GM12892 (cell line): Measurements from ENCODE around the gene NRF1.
"Not testable (repeated sequence)": the region's sequence is repeated elsewhere in the genome, so short reads cannot be mapped to it uniquely, and the experiment has no call there.

Source experiments
- DNase-seq: peaks from one replicate; pipeline ENCODE4 v3.0.0; 2011; ENCODE audit not compliant: insufficient read length
- FAIRE-seq: peaks from 2 replicates; lab custom pipeline; 2011; peaks lifted over from hg19 to GRCh38; lab: Jason Lieb, UNC
- POLR2A ChIP-seq: IDR thresholded peaks from 2 replicates; pipeline ENCODE4 v1.6.1; 2011; ENCODE audit warnings: low read depth, low read length, control low read depth
- POLR2AphosphoS5 ChIP-seq: IDR thresholded peaks from 2 replicates; pipeline ENCODE4 v1.6.1; 2011; ENCODE audit warnings: low read depth, low read length, control low read depth
- TAF1 ChIP-seq: IDR thresholded peaks from 2 replicates; pipeline ENCODE4 v1.6.1; 2011; ENCODE audit warnings: low read depth, mild to moderate bottlenecking, control low read depth, low read length, borderline replicate concordance

The NRF1 gene

GRCh38 chr7:129789000-129789399, 177.5 kb downstream of the NRF1 start:
- no peak for FAIRE-seq
- TF ChIP-seq POLR2AphosphoS5 = no peak
- TF ChIP-seq TAF1 = no peak
- TF ChIP-seq POLR2A = no peak
- DNase-seq = no peak

GRCh38 chr7:129789652-129790051, 178.1 kb downstream of the NRF1 start:
- no peak for TF ChIP-seq POLR2AphosphoS5
- FAIRE-seq (no peak), DNase-seq (no peak)

GRCh38 chr7:129790136-129790535, 178.6 kb downstream of the NRF1 start:
- no peak for DNase-seq
- FAIRE-seq = no peak
- TF ChIP-seq TAF1 (no peak), POLR2A (no peak), POLR2AphosphoS5 (no peak)

- FAIRE-seq (no peak), DNase-seq (no peak)
- TF ChIP-seq POLR2AphosphoS5 (no peak), POLR2A (no peak), TAF1 (no peak)
Observed at GRCh38 chr7:129792721-129793120, 181.2 kb downstream of the NRF1 start.

- FAIRE-seq (no peak), DNase-seq (no peak)
- TF ChIP-seq POLR2AphosphoS5 (no peak), TAF1 (no peak), POLR2A (no peak)
Observed at GRCh38 chr7:129793506-129794310, 182.2 kb downstream of the NRF1 start.

GRCh38 chr7:129794461-129794860, 182.9 kb downstream of the NRF1 start:
- DNase-seq, FAIRE-seq: not testable (repeated sequence)

GRCh38 chr7:129796186-129796775, 184.8 kb downstream of the NRF1 start:
- DNase-seq = no peak
- FAIRE-seq = no peak
- TF ChIP-seq POLR2A (no peak), POLR2AphosphoS5 (no peak), TAF1 (no peak)

- DNase-seq (no peak), FAIRE-seq (no peak)
- TF ChIP-seq POLR2AphosphoS5 (no peak), TAF1 (no peak), POLR2A (no peak)
Observed at GRCh38 chr7:129797214-129797789, 185.8 kb downstream of the NRF1 start.

- DNase-seq (no peak), FAIRE-seq (no peak)
- TF ChIP-seq TAF1 (no peak), POLR2A (no peak), POLR2AphosphoS5 (no peak)
Observed at GRCh38 chr7:129798616-129799349, 187.3 kb downstream of the NRF1 start.

- TF ChIP-seq POLR2AphosphoS5 = no peak
- no peak for TF ChIP-seq POLR2A
- no peak for TF ChIP-seq TAF1
- no peak for FAIRE-seq
- no peak for DNase-seq
Observed at GRCh38 chr7:129799350-129799955, 187.9 kb downstream of the NRF1 start.

- DNase-seq = no peak
- no peak for FAIRE-seq
- TF ChIP-seq TAF1 = no peak
- no peak for TF ChIP-seq POLR2AphosphoS5
- no peak for TF ChIP-seq POLR2A
Observed at GRCh38 chr7:129800901-129801300, 189.4 kb downstream of the NRF1 start.
